ENCODE measurements around the gene NFIA.

- TF ChIP-seq POLR2AphosphoS5 (IDR thresholded peaks at IDR 0.05; ENCODE audit: borderline replicate concordance, low read depth, low read length) (no peak), EZH2 (IDR thresholded peaks at IDR 0.05) (no peak), FOXP2 (optimal IDR thresholded peaks at IDR 0.05; ENCODE audit: control extremely low read depth, extremely low read length, insufficient read depth) (no peak)
These were observed 197.2 kb downstream of the NFIA start for GRCh38 chr1:61279570-61279969.
